Effector memory CD4-positive, alpha-beta T cell (primary cell): ENCODE results near the gene MRPL34.

Source experiments
- DNase-seq, 3 donors: peaks; one replicate each; pipeline ENCODE4 v3.0.0-alpha.2; 2020
- H3K27ac ChIP-seq: 2 replicates; pipeline ENCODE4 v1.7.0; 2013; ENCODE audit warnings: mild to moderate bottlenecking, low read length, moderate library complexity; ENCODE audit not compliant: insufficient read depth, poor library complexity, severe bottlenecking
- H3K27me3 ChIP-seq: replicated peaks from 2 replicates; pipeline ENCODE4 v1.7.0; 2013; ENCODE audit warnings: mild to moderate bottlenecking, low read length; ENCODE audit not compliant: insufficient read depth, control insufficient read depth, poor library complexity, severe bottlenecking
- H3K36me3 ChIP-seq: 2 replicates; pipeline ENCODE4 v1.7.0; 2013; ENCODE audit warnings: mild to moderate bottlenecking, low read length, moderate library complexity; ENCODE audit not compliant: control insufficient read depth, insufficient read depth
- H3K4me1 ChIP-seq: 2 replicates; pipeline ENCODE4 v1.7.0; 2013; ENCODE audit warnings: low read length, mild to moderate bottlenecking; ENCODE audit not compliant: control insufficient read depth, insufficient read depth, poor library complexity, severe bottlenecking
- H3K4me3 ChIP-seq: 2 replicates; pipeline ENCODE4 v1.7.0; 2013; ENCODE audit warnings: low read length, low read depth, mild to moderate bottlenecking; ENCODE audit not compliant: insufficient read depth, poor library complexity, severe bottlenecking
- H3K9me3 ChIP-seq: 2 replicates; pipeline ENCODE4 v1.7.0; 2013; ENCODE audit warnings: mild to moderate bottlenecking, low read length, moderate library complexity; ENCODE audit not compliant: control insufficient read depth

Gene MRPL34

DNA sequence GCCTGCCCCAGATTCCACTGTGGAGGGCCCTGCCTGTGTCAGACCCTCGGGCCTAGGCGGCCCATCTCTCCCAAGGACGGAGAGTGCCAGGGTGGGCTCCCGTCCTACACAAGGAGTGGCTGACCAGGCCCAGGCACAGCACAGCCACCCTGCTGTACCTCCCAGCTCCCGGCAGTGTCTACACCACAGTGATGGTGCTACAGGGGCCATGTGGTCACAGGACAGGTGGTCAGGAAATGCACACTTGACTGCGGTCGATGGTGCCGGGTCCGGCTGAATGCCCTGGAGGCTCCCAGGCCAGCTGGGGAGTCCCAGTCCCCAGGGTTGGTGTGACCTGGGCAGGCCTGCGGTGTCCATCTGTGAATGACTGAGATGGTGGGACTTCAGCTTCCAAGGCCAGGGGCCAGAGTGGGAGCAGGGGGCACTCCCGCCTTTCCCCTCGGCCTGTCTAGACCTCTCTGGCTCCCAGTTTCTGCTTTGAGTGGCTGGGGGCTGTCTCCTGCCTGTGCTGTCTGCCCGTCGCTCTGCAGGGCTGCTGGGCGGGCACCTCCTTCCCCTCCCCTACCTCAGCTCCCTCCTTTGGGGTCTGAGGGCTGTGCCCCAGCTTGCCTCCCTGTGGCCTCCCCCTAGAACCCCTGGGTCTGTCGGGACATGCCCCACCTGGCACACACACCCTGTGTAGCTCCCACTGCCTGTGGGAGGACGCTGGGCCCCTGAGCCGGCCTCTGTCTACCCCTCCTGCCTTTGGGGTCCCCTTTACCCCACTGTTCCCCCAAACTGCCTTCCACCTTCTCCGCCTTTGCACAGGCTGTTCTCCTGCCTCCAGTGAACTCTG lies 16.2 kb downstream of the MRPL34 start:
- H3K4me1 ChIP-seq: peaks cover 3% of the 10 kb centered on the region
- no peak overlapping the region for H3K27ac ChIP-seq
- peaks cover 24% of the 10 kb centered on the region for H3K36me3 ChIP-seq
- no peak overlapping the region for H3K4me3 ChIP-seq
- DNase-seq: no peak
- H3K27me3 ChIP-seq: no peaks in the 10 kb centered on the region
- no peaks in the 10 kb centered on the region for H3K9me3 ChIP-seq

DNA sequence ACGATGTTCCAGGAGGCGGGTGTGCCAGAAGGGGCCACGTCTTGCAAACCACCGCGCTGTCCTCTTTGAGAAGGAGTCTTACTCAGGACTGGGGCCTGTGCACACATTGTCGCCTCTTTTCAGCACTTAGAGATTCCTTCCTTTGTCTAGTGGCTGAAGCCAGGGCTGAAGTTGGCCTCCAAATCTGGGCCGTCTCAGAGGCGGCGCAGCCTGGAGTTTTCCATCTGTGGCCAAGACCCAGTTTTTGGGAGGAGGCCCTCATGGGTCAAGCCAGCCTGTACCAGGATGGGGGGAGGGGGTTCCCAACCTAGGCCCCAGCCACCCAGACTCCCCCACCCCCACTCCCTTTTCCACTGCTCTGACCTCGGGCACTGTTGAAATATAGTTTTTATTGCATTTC lies 17.2 kb downstream of the MRPL34 start:
- no peak for DNase-seq
- Histone ChIP-seq H3K27ac (no peak overlapping the region), H3K27me3 (no peaks in the 10 kb centered on the region), H3K36me3 (peaks cover 24% of the 10 kb centered on the region), H3K4me3 (no peak overlapping the region), H3K9me3 (no peaks in the 10 kb centered on the region), H3K4me1 (peaks cover 3% of the 10 kb centered on the region)

- Histone ChIP-seq H3K4me1 (peaks cover 6% of the 10 kb centered on the region), H3K36me3 (peaks cover 24% of the 10 kb centered on the region), H3K27ac (no peak overlapping the region), H3K27me3 (no peaks in the 10 kb centered on the region), H3K9me3 (no peaks in the 10 kb centered on the region), H3K4me3 (no peak overlapping the region)
- DNase-seq: no peak
Observed at GRCh38 chr19:17323300-17323963, 17.8 kb downstream of the MRPL34 start.

- Histone ChIP-seq H3K4me1 (peaks cover 9% of the 10 kb centered on the region), H3K36me3 (peaks cover 21% of the 10 kb centered on the region), H3K9me3 (no peaks in the 10 kb centered on the region), H3K4me3 (no peak overlapping the region), H3K27ac (no peak overlapping the region), H3K27me3 (no peaks in the 10 kb centered on the region)
- no peak for DNase-seq
Observed at GRCh38 chr19:17323964-17324332, 18.3 kb downstream of the MRPL34 start.

GRCh38 chr19:17324357-17325114 lies 18.9 kb downstream of the MRPL34 start:
- Histone ChIP-seq H3K4me1 (peaks cover 14% of the 10 kb centered on the region), H3K4me3 (no peak overlapping the region), H3K36me3 (peaks cover 15% of the 10 kb centered on the region), H3K9me3 (no peaks in the 10 kb centered on the region), H3K27ac (no peak overlapping the region), H3K27me3 (no peaks in the 10 kb centered on the region)
- DNase-seq: no peak

DNA sequence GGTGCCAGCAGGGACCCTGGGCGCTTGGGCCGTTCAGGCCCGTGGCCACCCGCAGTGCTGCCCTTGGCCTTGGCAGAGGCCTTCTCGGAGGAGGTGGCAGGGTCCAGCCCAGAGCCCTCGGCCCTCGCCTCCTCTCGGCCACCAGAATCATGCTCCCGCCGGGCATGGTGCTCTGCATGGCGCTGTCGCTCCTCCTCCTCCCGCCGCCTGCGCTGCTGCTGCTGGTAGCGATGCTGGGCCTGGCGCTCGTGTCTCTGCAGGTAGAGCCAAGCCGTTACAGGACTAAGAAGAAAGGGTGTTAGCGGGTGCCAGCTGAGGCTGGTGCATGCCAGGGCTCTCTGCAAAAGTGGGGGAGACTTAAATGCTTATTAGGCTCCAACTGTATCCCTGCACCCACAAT lies 19.5 kb downstream of the MRPL34 start:
- Histone ChIP-seq H3K27me3 (no peaks in the 10 kb centered on the region), H3K4me3 (no peak overlapping the region), H3K36me3 (peaks cover 9% of the 10 kb centered on the region), H3K4me1 (peaks cover 15% of the 10 kb centered on the region), H3K27ac (no peak overlapping the region), H3K9me3 (no peaks in the 10 kb centered on the region)
- no peak for DNase-seq

DNA sequence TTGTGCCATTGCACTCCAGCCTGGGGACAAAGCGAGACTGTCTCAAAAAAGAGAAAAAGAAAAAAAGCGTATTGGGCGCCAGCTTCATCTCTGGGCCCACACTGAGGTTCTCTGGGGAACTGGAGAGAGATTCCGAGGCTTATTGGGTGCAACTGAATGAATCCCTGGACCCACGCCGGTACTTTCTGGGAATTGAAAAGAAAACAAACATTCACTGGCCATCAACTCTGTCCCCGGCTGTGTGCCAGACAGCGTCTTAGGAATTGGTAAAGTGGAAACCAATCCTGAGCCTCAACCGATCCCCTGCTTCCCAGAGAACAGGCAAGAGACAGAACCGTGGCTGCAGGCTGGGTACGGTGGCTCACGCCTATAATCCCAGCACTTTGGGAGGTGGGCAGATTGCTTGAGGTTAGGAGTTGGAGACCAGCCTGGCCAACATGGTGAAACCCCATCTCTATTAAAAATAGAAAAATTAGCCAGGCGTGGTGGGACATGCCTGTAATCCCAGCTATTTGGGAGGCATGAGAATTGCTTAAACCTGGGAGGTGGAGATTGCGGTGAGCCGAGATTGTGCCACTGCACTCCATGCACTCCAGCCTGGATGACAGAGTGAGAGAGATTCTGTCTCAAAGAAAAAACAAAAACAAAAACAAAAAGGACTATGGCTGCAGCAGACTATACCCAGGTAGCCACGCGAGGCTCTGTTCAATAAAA lies 20.4 kb downstream of the MRPL34 start:
- no peaks in the 10 kb centered on the region for H3K9me3 ChIP-seq
- DNase-seq: no peak
- no peak overlapping the region for H3K4me3 ChIP-seq
- no peaks in the 10 kb centered on the region for H3K27me3 ChIP-seq
- H3K27ac ChIP-seq: no peak overlapping the region
- no peaks in the 10 kb centered on the region for H3K36me3 ChIP-seq
- H3K4me1 ChIP-seq: peaks cover 15% of the 10 kb centered on the region

GRCh38 chr19:17326595-17326966 lies 20.9 kb downstream of the MRPL34 start:
- H3K27me3 ChIP-seq: no peaks in the 10 kb centered on the region

GRCh38 chr19:17327068-17327653 lies 21.5 kb downstream of the MRPL34 start:
- Histone ChIP-seq H3K4me3 (no peak overlapping the region), H3K36me3 (no peaks in the 10 kb centered on the region), H3K9me3 (no peaks in the 10 kb centered on the region), H3K27me3 (no peaks in the 10 kb centered on the region), H3K27ac (no peak overlapping the region), H3K4me1 (peaks cover 15% of the 10 kb centered on the region)
- DNase-seq: no peak

More at GRCh38 chr19:17326595-17326966, 20.9 kb downstream of the MRPL34 start:
- no peak for DNase-seq
- Histone ChIP-seq H3K9me3 (no peaks in the 10 kb centered on the region), H3K4me3 (no peak overlapping the region), H3K36me3 (no peaks in the 10 kb centered on the region), H3K27ac (no peak overlapping the region), H3K4me1 (peaks cover 15% of the 10 kb centered on the region)
